IMR-90 (cell line): ENCODE measurements around the gene OTULINL.

Source experiments
- BHLHE40 ChIP-seq: fragments of 150-350 bp; IDR thresholded peaks from 2 replicates; pipeline ENCODE4 v1.6.1; 2016; ENCODE audit warnings: mild to moderate bottlenecking, low read depth, low read length
- CEBPB ChIP-seq: IDR thresholded peaks from 2 replicates; pipeline ENCODE4 v1.6.1; 2012; ENCODE audit warnings: low read depth, low read length, improper control_type of control experiment
- CTCF ChIP-seq: conservative IDR thresholded peaks from 2 replicates; pipeline ENCODE4 v1.5.1; 2012; ENCODE audit warnings: mild to moderate bottlenecking, low read depth, low read length, improper control_type of control experiment
- ELK1 ChIP-seq: fragments of 150-350 bp; IDR thresholded peaks from 2 replicates; pipeline ENCODE4 v1.6.1; 2016; ENCODE audit warnings: low read depth, mild to moderate bottlenecking, low read length, moderate library complexity, borderline replicate concordance
- FOS ChIP-seq: fragments of 150-350 bp; IDR thresholded peaks from 2 replicates; pipeline ENCODE4 v1.6.1; 2016; ENCODE audit warnings: low read depth, low read length
- MAFK ChIP-seq: IDR thresholded peaks from 2 replicates; pipeline ENCODE4 v1.6.1; 2012; ENCODE audit warnings: low read depth, low read length, improper control_type of control experiment
- MAZ ChIP-seq: IDR thresholded peaks from 2 replicates; pipeline ENCODE4 v1.6.1; 2012; ENCODE audit warnings: low read depth, mild to moderate bottlenecking, low read length, improper control_type of control experiment, moderate library complexity, borderline replicate concordance
- NFE2L2 ChIP-seq: fragments of 150-350 bp; IDR thresholded peaks from 2 replicates; pipeline ENCODE4 v1.6.1; 2016; ENCODE audit warnings: low read depth, mild to moderate bottlenecking, low read length
- POLR2A ChIP-seq: IDR thresholded peaks from 2 replicates; pipeline ENCODE4 v1.6.1; 2012; ENCODE audit warnings: mild to moderate bottlenecking, low read depth, low read length
- RAD21 ChIP-seq: IDR thresholded peaks from 2 replicates; pipeline ENCODE4 v1.6.1; 2012; ENCODE audit warnings: low read length, improper control_type of control experiment
- RCOR1 ChIP-seq: IDR thresholded peaks from 2 replicates; pipeline ENCODE4 v1.6.1; 2012; ENCODE audit warnings: mild to moderate bottlenecking, low read length, improper control_type of control experiment; ENCODE audit not compliant: insufficient replicate concordance
- RFX5 ChIP-seq: IDR thresholded peaks from 2 replicates; pipeline ENCODE4 v1.8.0; 2012; ENCODE audit warnings: low read depth, mild to moderate bottlenecking, low read length, moderate library complexity
- SMC3 ChIP-seq: fragments of 150-350 bp; IDR thresholded peaks from 2 replicates; pipeline ENCODE4 v1.6.1; 2016; ENCODE audit warnings: low read depth, mild to moderate bottlenecking, antibody characterized with exemption, low read length, moderate library complexity
- USF2 ChIP-seq: fragments of 150-350 bp; IDR thresholded peaks from 2 replicates; pipeline ENCODE4 v1.6.1; 2017; ENCODE audit warnings: mild to moderate bottlenecking, antibody characterized with exemption, low read length, low read depth

- TF ChIP-seq POLR2A (no peak), CTCF (no peak), MAZ (no peak), NFE2L2 (no peak), CEBPB (no peak), FOS (no peak), ELK1 (no peak), USF2 (no peak), BHLHE40 (no peak), RAD21 (no peak), SMC3 (no peak), RFX5 (no peak), MAFK (no peak), RCOR1 (no peak)
These were observed 54.1 kb downstream of the OTULINL start for GRCh38 chr5:14635656-14636055.
